Glomerular visceral epithelial cell (primary cell): ENCODE measurements around the gene TBCD.

Experiments used
- DNase-seq: peaks from one replicate; pipeline ENCODE4 v3.0.0-alpha.2; 2016; ENCODE audit errors: extremely low spot score

The TBCD gene

GRCh38 chr17:82832411-82832810, 80.5 kb downstream of the TBCD start:
- DNase-seq = no peak

- no peak for DNase-seq
Measured at GRCh38 chr17:82832881-82833475, 81.1 kb downstream of the TBCD start.

GRCh38 chr17:82835122-82835521, 83.3 kb downstream of the TBCD start:
- no peak for DNase-seq

- DNase-seq = no peak
Measured at GRCh38 chr17:82835766-82836512, 84.1 kb downstream of the TBCD start.

GRCh38 chr17:82836823-82837357, 85.0 kb downstream of the TBCD start:
- DNase-seq = no peak

GRCh38 chr17:82837586-82838320, 85.9 kb downstream of the TBCD start:
- DNase-seq = no peak

- DNase-seq = no peak
Measured at GRCh38 chr17:82838386-82839063, 86.7 kb downstream of the TBCD start.

- DNase-seq = no peak
Measured at GRCh38 chr17:82839617-82840292, 87.9 kb downstream of the TBCD start, which contains the start of gene ZNF750. Gene ZNF750, minus strand, starts transcription at chr17:82840022. Its CDS starts 7,568 bp downstream, at chr17:82832454.

- no peak for DNase-seq
Measured at GRCh38 chr17:82840431-82840831, 88.6 kb downstream of the TBCD start.

- DNase-seq = no peak
Measured at GRCh38 chr17:82841921-82842596, 90.2 kb downstream of the TBCD start.

- no peak for DNase-seq
Measured at GRCh38 chr17:82843904-82844680, 92.2 kb downstream of the TBCD start.

GRCh38 chr17:82844796-82845162, 92.9 kb downstream of the TBCD start:
- no peak for DNase-seq

GRCh38 chr17:82845163-82845807, 93.4 kb downstream of the TBCD start:
- no peak for DNase-seq

GRCh38 chr17:82846061-82846691, 94.3 kb downstream of the TBCD start:
- no peak for DNase-seq

- DNase-seq = peak; percentile 23
Measured at GRCh38 chr17:82848022-82848592, 96.2 kb downstream of the TBCD start.

GRCh38 chr17:82849076-82849945, 97.4 kb downstream of the TBCD start:
- no peak for DNase-seq

- no peak for DNase-seq
Measured at GRCh38 chr17:82851381-82851780, 99.5 kb downstream of the TBCD start.

- DNase-seq = no peak
Measured at GRCh38 chr17:82854226-82854625, 102.4 kb downstream of the TBCD start.
